Measurements from ENCODE around the gene ZIC5. TPM values are rescaled to one million over a fixed set of nuclear protein-coding genes. Genes with fewer than 3 reads are reported as not detected.

Gene ZIC5
- total RNA-seq, 3 donors from 2014 or later (not counting 1 experiment from before 2014, with no cell fraction given): not detected

DNA sequence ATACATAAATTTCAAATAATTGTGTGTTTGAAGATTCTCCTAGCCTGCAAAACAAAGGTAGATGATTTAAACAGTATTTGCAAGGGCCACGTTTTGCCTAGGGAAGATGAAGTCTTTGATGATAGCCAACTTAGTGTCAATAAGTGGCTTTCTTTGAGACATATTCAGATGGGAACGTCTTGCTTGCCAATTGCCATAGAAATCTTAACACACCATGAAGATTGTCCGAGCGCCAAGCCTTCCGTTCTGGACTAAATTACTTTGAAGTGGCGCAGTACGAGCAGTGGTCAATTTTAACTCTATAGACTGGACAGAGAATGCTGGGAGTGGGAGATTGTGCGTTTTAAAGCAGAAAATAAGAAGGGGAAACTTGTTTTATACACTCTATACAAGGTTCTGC, 9.9 kb downstream of the ZIC5 start:
- Histone ChIP-seq H3K4me3 (ENCODE audit: low read length) (no peak overlapping the region), H3K27me3 (ENCODE audit: control insufficient read depth, insufficient read depth, low read length) (peaks cover 72% of the 10 kb centered on the region), H3K9me3 (ENCODE audit: control insufficient read depth, insufficient read depth, low read length) (no peaks in the 10 kb centered on the region), H3K36me3 (ENCODE audit: control insufficient read depth, insufficient read depth, low read length) (no peaks in the 10 kb centered on the region), H3K4me1 (ENCODE audit: control insufficient read depth, insufficient read depth, low read length) (peaks cover 20% of the 10 kb centered on the region), H3K27ac (ENCODE audit: low read length) (no peak overlapping the region)
- Mint-ChIP-seq H3K27me3 (ENCODE audit: low read depth in 2 of 2) (peaks cover 64 to 74% of the 10 kb centered on the region in 2 donors), H3K27ac (no peak overlapping the region), H3K36me3 (no peaks in the 10 kb centered on the region), H3K9me3 (no peaks in the 10 kb centered on the region), H3K4me1 (peaks cover 10 to 15% of the 10 kb centered on the region in 2 donors), H3K4me3 (no peak overlapping the region)
- DNase-seq (no peak), ATAC-seq (no peak)
- TF ChIP-seq CTCF (IDR thresholded peaks at IDR 0.05): no peak
- WGBS (ENCODE audit: insufficient coverage): 69% methylated on average over 7 of the region's 8 CpGs
- intact Hi-C loops (cut with micrococcal nuclease): loop anchor here (5.0 kb wide), 1 partner anchor 36 kb away; no protein-coding TSS in a partner anchor

DNA sequence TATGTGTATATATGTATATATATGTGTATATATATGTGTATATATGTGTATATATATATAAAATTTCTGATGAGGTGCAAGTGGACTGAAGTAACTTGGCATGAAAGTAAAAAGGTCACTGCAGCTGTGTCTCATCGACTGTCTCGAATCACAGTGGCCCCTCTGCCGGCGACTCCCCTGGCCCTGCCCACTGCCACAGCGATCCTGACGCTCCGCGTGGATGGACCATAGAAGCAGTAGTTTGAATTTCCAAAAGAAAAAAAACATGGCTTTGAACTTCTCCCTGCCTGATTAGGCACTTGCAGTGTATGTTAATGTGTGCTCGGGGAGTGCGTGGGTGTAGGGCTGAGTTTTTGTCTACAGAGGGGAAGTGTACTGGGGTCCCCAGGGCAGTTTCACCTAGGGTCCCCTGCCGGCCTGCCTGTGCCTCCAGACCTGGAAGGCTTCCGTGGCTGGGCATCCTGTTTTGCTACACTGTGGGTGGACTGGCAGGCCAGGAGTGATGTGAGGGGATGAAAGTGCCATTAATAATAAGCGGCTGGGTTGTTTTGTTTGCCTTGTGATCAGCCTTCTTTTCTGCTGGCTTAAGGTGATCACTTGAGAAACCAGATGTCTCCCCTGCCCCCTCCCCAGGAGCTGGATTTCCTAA, 10.8 kb downstream of the ZIC5 start:
- H3K36me3 Mint-ChIP-seq: no peaks in the 10 kb centered on the region
- intact Hi-C loops (cut with micrococcal nuclease): loop anchor here (5.0 kb wide), 1 partner anchor 37 kb away; no protein-coding TSS in a partner anchor

DNA sequence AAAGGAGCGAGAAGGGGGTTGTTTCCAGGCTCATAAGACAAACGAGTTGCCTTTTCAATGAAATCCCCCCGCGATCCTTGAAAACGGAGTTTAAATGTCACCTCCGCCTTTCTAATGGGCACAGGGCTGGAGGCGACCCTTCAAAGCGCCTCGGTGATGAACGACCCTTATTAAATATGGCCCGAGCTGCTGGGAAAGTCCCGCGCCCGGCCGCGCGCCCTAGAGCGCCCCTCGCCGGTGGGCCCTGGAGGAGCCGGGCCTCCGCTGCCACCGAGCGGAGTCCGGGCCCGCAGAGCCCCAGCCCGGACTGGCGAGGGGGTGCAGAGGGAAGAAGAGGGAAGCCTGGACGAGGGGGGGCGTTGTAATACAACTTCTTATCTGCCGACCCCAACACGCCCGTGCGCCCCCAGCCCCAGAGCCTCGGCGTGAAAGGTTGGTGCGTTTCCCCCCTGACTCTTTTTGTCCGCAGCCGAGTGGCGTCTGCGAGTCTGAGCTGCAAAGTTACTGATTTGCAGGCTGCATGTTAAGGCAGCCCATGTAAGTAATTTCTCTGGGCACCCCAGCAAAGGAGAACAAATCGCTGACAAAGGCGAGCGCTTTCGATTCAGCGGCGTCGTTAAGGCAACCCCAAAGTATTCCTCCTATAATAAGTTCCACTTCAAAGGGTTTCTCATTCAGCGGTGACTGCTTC, 11.9 kb downstream of the ZIC5 start:
- peak overlapping the region; percentile 31 for H3K4me3 Mint-ChIP-seq
- peak in 1 of 2 donors; percentile 57 for DNase-seq
- TF ChIP-seq CTCF (IDR thresholded peaks at IDR 0.05): no peak
- H3K27ac ChIP-seq (ENCODE audit: low read length): no peak overlapping the region
- H3K4me3 ChIP-seq (ENCODE audit: low read length): no peak overlapping the region
- WGBS (ENCODE audit: insufficient coverage): 9% methylated on average over 49 of the region's 49 CpGs
- peaks cover 32% of the 10 kb centered on the region for H3K4me1 ChIP-seq (ENCODE audit: control insufficient read depth, insufficient read depth, low read length)
- H3K27me3 Mint-ChIP-seq (ENCODE audit: low read depth in 2 of 2): peaks cover 64 to 70% of the 10 kb centered on the region in 2 donors
- peaks cover 71% of the 10 kb centered on the region for H3K27me3 ChIP-seq (ENCODE audit: control insufficient read depth, insufficient read depth, low read length)
- no peaks in the 10 kb centered on the region for H3K36me3 ChIP-seq (ENCODE audit: control insufficient read depth, insufficient read depth, low read length)
- no peaks in the 10 kb centered on the region for H3K9me3 ChIP-seq (ENCODE audit: control insufficient read depth, insufficient read depth, low read length)
- no peak overlapping the region for H3K27ac Mint-ChIP-seq
- no peaks in the 10 kb centered on the region for H3K36me3 Mint-ChIP-seq
- ATAC-seq: no peak
- H3K4me1 Mint-ChIP-seq: peaks cover 10 to 21% of the 10 kb centered on the region in 2 donors
- no peaks in the 10 kb centered on the region for H3K9me3 Mint-ChIP-seq
- intact Hi-C loops (cut with micrococcal nuclease): loop anchor here (5.0 kb wide), 1 partner anchor 38 kb away; no protein-coding TSS in a partner anchor

More for the DNA sequence above, 10.8 kb downstream of the ZIC5 start:
- Mint-ChIP-seq H3K27me3 (ENCODE audit: low read depth in 2 of 2) (peaks cover 62 to 72% of the 10 kb centered on the region in 2 donors), H3K9me3 (no peaks in the 10 kb centered on the region), H3K27ac (no peak overlapping the region), H3K4me1 (peaks cover 10 to 21% of the 10 kb centered on the region in 2 donors), H3K4me3 (no peak overlapping the region)
- Histone ChIP-seq H3K4me1 (ENCODE audit: control insufficient read depth, insufficient read depth, low read length) (peaks cover 29% of the 10 kb centered on the region), H3K27ac (ENCODE audit: low read length) (no peak overlapping the region), H3K27me3 (ENCODE audit: control insufficient read depth, insufficient read depth, low read length) (peaks cover 72% of the 10 kb centered on the region), H3K4me3 (ENCODE audit: low read length) (no peak overlapping the region), H3K9me3 (ENCODE audit: control insufficient read depth, insufficient read depth, low read length) (no peaks in the 10 kb centered on the region), H3K36me3 (ENCODE audit: control insufficient read depth, insufficient read depth, low read length) (no peaks in the 10 kb centered on the region)
- DNase-seq: no peak
- no peak for TF ChIP-seq CTCF (IDR thresholded peaks at IDR 0.05)
- WGBS (ENCODE audit: insufficient coverage): 13% methylated on average over 13 of the region's 13 CpGs
- no peak for ATAC-seq

All from natural killer cell (primary cell).